NCI-H748 (cell line): ENCODE measurements around the gene MYO1A.

Source experiments
- DNase-seq: peaks from one replicate; lab custom pipeline; 2025; ENCODE audit not compliant: unreplicated experiment; lab: John Stamatoyannopoulos, UW

MYO1A gene

DNA sequence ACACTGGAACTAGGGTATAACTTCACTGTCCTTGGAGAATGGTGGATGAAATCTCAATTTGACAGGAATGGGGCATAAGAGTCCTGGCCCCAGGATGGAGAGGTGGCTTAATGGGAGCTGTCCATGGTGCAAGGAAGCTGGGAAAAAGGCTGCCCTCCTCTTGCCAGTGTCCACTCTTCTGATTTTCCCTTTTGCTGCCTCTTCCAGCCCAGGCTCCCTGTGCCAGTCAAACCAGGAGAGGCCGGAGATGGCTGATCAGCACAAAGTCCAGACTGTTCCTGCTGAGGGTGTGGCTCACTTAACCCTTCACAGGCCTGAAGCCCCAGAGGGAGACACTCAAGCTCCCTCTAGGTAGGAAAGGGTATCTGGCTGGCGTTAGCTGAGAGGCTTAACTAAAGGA is at the start of gene MYO1A:
Gene MYO1A (minus strand): TSS at position 240 of the 400 bp plus-strand sequence. CDS start 1,806 bp downstream, outside the sequence.
- DNase-seq, result no peak

- no peak for DNase-seq
These were observed 49.3 kb upstream of the MYO1A start for GRCh38 chr12:57099047-57099714.

DNA sequence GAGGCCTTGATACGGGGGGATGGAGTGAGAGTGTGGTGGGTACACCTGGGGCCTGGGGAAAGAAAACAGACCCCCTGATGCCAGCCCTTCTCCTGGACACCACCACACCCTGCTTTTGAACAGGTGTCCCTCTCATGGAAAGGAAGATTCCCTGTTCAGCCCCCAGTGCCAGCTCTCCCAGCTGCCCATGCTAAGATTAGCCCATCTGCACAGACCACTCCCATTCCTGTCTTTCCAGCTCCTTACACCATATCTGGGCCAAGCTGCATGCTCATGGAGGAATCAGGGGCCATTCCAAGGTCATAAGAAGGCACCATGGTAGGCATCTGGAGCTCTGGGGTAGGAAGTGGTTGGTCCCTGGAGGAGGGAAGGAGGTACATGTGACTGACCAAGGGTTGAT is 48.6 kb upstream of the MYO1A start:
- DNase-seq, result no peak

- no peak for DNase-seq
These were observed 47.6 kb upstream of the MYO1A start for GRCh38 chr12:57097554-57097835.

DNA sequence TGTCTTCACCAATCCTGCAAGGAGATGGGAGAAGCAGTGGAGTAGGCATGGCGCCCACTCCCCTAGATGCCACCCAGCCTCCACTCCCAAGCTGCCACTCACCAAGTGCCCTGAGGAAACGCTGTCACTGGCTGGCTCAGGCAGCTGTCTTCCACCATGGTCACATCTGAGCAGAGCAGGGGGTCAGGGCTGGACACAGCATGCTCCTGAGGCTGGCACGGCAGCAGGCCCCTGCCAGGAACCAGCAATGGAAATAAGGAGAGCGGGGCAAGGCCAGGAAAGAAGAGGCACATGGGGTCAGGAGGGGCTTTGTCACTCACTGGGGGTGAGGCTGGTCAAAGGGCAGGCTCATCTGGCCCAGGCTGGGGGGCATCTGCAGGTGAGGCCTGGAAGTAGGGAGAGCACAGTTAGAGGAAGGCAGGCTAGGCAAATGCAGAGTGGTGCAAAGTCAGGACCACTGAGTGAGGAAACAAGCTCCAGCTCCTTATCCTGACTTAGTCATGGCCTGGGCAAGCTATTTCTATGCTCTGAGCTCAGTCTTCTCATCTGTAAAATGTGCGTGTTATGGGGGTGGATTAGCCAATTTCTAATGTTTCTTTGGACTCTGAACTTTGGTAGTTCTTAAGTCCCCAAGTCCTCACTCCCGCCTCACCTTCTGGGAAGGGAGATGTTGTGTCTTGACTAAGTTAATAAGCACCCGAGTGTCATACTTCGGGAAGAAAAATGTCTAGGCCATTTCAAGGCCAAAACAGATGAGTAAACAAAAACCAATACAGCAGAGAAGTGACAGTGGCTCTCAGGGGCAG is 47.0 kb upstream of the MYO1A start:
- DNase-seq, result no peak

- DNase-seq, result peak; percentile 63
These were observed 46.2 kb upstream of the MYO1A start for GRCh38 chr12:57096099-57096572.

DNA sequence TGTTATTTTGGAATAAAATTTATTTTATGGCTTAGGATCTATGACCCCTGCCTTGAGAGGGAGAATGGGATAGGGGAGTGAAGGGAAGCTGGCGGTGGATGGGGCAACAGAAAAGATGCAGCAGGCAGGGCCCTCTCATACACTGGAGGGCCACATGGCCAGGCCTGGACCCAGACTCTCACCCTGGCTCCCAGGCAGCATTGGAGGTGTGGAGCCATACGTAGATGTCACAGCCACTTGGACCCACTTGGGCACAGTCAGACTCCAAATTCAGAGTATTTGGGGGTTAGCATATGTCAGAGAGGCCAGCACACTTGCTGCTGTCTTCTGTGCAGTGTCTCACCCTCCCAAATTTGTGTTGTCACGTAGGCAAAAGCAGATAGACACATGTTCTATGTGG is 45.5 kb upstream of the MYO1A start:
- DNase-seq, result no peak

DNA sequence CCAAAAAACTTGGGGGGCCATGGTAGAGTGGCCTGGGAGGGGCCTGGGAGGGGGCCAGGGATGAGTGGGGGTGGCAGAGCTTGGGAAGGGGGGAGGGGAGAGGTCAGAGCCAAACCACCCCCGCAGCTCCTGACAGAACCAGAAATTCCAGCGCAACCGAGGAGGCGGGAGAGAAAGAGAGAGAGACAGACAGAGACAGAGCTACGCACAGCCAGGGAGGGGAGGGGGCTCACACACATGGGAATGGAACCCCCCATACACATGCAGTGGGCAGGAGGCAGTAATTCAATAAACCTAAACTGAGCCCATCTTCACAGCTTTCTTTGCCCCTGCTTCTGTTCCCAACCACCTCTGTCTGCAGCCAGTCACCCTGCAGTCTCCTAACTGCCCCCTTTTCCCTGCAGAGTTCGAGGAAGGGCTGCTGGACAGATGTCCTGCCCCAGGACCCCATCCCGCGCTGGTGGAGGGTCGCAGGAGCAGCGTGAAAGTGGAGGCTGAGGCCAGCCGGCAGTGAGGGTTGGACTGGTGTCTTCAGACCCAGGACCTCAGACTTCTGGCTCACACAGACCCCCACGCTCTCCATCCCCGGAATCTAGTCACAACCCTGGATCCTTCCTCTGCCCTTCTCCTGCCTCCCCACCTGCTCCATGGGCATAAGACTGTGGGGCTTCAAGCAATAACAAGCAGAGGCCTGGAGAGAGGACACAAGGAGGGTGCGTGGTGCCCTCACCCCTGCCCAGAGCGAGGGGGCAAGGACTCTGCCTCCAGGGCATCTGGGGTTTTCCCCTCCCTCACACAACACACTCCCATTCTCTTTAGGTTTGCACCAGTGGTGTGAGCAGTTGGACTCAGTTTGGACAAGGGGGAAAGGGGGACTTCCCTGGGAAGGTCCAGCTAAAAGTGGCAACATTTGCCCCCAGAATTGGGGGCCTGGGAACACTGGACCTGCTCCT is 44.6 kb upstream of the MYO1A start:
- DNase-seq, result no peak

- DNase-seq, result peak; percentile 42
These were observed 43.7 kb upstream of the MYO1A start for GRCh38 chr12:57093415-57094207.

GRCh38 chr12:57092876-57093414 is 43.0 kb upstream of the MYO1A start:
- no peak for DNase-seq

- no peak for DNase-seq
These were observed 42.6 kb upstream of the MYO1A start for GRCh38 chr12:57092529-57092862.

GRCh38 chr12:57091638-57092528 is 42.0 kb upstream of the MYO1A start:
- no peak for DNase-seq

GRCh38 chr12:57090924-57091637 is 41.2 kb upstream of the MYO1A start:
- no peak for DNase-seq

DNA sequence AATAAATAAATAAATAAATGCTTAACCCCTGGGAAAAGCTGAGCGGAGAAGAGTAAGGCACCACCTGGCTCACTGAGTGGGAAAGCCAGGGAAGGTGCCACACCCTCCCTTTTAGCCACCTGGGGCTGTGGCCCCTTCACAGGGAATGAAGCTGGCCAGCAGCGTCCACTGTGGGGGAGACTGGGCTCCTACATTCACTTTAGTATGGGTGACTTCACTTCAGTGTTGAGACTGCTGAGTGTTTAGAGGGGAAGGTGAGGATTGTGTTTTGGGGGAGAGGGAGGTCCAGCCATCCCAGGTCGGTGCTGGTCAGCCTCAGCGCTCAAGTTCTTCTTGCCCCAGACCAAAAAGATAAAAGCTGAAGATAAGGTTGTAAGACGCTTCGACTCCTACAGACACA is 40.6 kb upstream of the MYO1A start:
- DNase-seq, result no peak

DNA sequence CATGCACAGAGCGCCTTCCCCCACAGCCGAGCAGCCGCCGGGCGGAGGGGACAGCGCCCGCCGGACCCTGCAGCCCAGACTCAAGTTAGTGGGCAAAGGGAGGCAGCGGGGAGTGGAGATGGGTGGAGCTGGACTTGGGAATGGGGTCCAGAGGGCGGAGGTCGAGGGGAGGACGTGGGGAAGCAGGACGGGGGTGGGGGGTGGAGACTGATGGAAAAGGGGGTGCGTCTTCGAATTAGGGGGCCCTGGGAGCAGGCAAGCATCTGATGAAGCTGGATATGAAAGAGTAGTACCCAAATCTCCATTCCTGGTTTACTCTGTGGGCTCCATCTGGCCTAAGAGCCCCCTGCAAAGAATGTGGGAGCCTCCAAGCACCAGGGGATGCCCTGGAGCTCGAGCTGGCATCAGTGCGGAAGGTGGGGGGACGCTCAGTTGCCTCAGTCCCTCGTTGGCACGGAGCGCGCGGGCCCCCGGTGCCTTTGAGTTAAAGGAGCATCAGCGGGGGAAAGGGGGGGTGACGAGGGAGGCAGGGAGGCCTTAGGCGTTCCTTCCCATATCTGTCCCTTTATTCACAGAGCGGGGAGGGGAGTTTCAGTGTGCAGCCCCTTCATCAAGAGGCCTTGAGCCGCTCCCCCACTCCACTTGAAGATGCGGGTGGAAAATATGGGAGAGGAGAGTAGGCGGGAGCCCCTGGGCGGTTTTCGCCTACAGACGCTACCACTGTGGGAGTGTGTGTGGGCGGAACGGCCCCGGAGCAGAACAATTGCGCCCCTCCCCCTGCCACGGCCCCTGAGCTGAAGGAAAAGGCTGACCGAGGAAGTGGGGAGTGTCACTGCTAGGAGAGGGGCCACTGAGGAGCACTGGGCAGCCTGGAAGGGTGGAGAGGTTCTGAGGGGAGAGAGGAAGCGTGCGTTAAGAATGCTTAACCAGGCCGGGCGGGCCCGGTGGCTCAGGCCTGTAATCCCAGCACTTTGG is 39.6 kb upstream of the MYO1A start:
- peak; percentile 45 for DNase-seq

DNA sequence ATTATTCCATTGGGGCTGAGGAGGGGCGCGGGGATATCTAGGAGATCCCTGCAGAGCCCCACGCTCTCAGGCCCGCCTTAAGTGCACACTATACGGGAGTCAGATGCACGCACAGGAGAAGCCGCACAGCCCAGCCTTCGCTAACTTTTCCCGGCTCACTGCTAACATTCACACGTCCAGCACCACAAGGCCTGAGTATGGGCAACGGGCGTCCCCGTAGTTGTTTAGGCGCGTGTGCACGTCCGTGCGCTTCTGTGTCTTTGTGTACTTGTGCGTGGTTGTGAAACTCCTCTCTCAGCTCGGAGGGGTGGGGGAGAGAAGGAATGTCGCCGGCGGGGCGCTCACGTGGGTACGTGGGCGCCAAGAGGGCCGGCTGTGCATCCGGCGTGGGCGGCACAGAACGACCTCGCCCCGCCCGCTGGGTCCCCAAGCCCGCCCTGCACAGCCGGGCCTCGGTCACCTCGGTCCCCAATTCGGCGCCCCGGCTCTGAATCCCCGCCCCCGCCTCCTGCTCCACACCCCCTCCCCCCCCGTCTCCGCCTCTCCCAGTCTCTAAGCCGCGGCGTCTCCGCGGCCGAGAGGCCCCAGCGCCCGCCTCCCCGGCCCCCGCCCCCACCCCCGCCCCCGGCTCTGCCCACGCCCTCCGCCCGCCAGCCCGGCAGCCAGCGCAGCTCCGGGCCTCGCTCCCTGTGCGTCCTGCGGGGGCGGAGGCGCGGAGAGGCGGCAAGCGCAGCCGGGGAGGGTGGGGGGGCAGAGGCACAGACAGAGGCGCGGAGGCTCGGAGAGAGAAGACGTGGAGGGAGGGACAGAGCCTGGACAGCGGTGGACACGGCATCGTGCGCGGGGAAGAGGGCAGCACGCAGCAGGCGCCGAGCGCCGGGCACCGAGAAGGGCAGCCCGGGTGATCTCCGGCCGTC is 38.7 kb upstream of the MYO1A start, which contains the start of gene NAB2:
Gene NAB2 (plus strand): TSS at position 761 of the 917 bp plus-strand sequence. CDS start 158 bp downstream, outside the sequence.
- peak; percentile 92 for DNase-seq
